ENCODE results near the gene JUNB.
A peak's percentile ranks its signal among the peaks of the same experiment; 100 is the strongest.
"Not testable (repeated sequence)": the region's sequence is repeated elsewhere in the genome, so short reads cannot be mapped to it uniquely, and the experiment has no call there.

JUNB gene

DNA sequence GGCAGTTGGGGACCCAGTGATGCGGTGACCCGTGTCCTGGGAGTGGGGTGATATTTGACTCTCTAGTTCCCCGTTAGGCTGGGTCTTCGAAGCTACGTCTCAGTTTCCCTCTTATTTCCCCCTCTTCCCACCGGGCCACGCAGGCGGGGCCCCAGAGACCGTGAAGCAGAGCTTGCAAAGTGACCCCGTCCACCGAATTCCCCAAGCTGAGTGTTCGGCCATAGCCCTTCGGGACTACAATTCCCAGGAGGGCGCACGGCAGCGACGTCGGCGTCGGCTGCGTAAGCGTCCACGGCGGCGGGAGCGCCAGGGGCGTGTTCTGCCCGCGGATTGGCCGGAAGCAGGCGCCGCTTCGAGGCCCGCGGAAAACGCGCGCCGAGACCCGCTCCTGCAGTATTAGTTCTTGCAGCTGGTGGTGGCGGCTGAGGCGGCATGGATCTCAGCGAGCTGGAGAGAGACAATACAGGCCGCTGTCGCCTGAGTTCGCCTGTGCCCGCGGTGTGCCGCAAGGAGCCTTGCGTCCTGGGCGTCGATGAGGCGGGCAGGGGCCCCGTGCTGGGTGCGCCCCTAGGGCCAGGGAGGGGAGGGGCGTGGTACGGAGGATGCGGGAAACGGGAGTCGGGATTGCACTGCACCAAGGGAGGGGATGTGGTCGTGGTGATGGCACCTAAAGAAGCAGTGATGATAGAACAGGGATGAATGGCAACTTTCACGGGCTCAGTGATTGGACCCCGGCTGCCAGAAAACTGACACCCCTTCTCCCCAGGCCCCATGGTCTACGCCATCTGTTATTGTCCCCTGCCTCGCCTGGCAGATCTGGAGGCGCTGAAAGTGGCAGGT is 15.2 kb downstream of the JUNB start, which contains the start of gene RNASEH2A:
RNASEH2A (plus strand) TSS at position 343 of the 840 bp plus-strand sequence; CDS start at position 433, 90 bp downstream.
- DNase-seq = peak; percentile 84 to 90

DNA sequence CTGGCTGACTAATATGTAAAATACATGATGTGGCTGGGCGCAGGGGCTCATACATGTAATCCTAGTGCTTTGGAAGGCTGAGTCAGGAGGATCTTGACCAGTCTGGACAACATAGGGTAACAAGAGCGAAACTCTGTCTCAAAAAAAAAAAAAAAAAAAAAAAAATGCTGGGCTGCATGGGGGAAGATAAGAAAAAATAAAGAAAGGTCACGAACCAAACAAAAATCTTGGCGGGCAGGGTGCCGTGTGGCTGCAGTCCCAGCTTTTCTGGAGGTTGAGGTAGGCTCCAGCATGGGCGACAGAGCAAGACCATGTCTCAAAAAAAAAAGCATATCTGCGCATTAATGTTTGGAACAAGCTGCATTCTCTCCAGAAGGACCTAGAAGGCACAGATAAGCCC is 23.8 kb downstream of the JUNB start:
- no peak for DNase-seq

- DNase-seq = not testable (repeated sequence)
Measured at GRCh38 chr19:12817188-12817587, 25.9 kb downstream of the JUNB start.

DNA sequence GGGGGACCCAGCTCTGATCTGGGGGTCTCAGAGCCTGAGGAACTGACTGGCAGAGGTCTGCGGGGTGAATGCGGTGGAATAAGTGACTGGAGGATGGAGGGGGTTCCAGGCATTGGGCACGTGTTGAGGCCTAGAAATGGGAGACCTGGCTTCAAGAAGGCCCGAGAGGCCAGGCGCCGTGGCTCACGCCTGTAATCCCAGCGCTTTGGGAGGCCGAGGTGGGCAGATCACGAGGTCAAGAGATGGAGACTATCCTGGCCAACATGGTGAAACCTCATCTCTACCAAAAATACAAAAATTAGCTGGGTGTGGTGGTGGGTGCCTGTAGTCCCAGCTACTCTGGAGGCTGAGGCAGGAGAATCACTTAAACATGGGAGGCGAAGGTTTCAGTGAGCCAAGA is 26.5 kb downstream of the JUNB start:
- DNase-seq = not testable (repeated sequence)

DNA sequence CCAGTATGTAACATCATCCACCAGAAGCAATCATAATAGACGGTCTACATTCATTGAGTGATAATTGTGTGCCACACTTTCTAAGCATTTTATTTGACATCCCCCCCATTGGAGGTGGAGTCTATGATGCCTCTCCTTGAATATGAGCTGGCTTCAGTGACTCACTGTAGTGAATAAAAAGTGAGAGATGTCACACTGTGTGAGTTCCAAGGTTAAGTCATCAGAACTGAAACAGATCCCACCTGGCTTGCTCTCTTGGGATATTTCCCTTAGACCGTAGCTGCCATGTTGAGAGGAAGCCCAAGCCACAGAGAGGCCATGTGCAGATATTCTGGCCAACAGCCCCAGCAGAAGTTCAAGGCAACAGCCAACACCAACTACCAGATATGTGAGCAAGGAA is 30.5 kb downstream of the JUNB start:
- no peak for DNase-seq

- no peak for DNase-seq
Measured at GRCh38 chr19:12825254-12826131, 34.2 kb downstream of the JUNB start.

GRCh38 chr19:12828494-12828893 is 37.2 kb downstream of the JUNB start:
- peak in 1 of 2 donors; percentile 15 for DNase-seq

DNA sequence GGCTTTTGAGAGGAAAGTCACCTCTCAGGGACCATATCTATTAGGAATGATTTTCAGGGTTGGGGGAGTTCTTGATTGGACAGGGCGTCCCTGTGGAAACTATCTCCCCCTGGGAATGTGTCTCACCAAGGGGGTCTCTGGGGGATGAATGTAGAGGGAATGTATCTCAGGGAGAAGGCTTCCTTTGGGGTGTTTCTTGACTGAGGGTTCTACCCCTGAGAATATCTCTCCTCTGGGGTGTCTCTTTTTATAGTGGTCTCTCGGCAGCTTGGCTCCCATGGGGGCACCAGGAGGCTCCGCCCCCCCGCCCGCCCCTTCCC is 42.1 kb downstream of the JUNB start:
- no peak for DNase-seq

GRCh38 chr19:12833738-12834565 is 42.7 kb downstream of the JUNB start:
- DNase-seq = peak; percentile 38 to 65

DNA sequence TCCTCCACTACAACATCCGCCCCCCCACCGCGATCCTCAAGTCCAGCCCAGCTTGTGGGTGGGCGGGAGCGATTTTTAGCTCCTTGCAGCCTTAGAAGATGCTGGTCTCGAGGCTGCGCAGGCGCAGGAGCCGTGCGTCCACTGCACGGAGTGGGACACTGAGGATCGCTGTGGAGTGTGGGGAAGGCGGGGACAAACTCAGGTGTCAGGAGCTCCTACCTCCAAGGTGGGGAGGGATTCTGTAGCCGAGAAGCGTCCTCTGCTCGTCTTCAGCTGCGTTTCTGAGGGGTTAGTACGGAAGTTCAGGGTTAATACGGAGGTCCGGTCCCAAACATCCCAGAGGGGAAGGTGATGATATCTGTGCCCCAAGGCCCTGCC is 43.3 kb downstream of the JUNB start, which contains the start of gene RTBDN:
RTBDN (minus strand) TSS at position 14 of the 378 bp plus-strand sequence. CDS start 4,600 bp downstream, outside the sequence.
- no peak for DNase-seq

- peak in 1 of 2 donors; percentile 41 for DNase-seq
Measured at GRCh38 chr19:12834976-12835757, 43.9 kb downstream of the JUNB start.

GRCh38 chr19:12836529-12836863 is 45.2 kb downstream of the JUNB start:
- DNase-seq = no peak

DNA sequence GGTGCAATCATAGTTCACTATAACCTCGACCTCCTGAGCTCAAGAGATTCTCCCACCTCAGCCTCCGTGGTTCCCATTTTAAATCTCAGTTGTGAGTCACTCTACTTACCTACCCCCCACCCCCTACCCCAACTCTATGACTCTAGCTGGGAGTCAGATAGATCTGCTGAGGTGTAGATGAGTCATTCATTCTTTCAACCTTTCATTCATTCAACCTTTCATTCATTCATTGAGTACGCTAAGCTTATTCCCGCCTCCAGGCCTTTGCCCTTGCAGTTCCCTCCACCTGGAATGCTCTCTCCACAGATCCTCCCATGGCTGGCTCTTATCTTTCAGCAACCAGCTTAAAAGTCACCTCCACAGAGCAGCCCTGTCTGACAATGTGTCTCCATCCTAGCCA is 45.9 kb downstream of the JUNB start:
- no peak for DNase-seq

GRCh38 chr19:12838182-12838885 is 47.0 kb downstream of the JUNB start, which contains the start of gene MAST1:
Gene MAST1 (plus strand): TSS chr19:12838515. CDS start chr19:12838573, 58 bp downstream.
- DNase-seq = peak; percentile 24 to 62

- peak in 1 of 2 donors; percentile 39 for DNase-seq
Measured at GRCh38 chr19:12838886-12839756, 47.8 kb downstream of the JUNB start.

- DNase-seq = peak; percentile 23 to 46
Measured at GRCh38 chr19:12840091-12841079, 49.1 kb downstream of the JUNB start.

GRCh38 chr19:12841094-12841493 is 49.8 kb downstream of the JUNB start:
- no peak for DNase-seq

- no peak for DNase-seq
Measured at GRCh38 chr19:12842511-12842910, 51.2 kb downstream of the JUNB start.
